ENCODE data around the gene LPP.

DNA sequence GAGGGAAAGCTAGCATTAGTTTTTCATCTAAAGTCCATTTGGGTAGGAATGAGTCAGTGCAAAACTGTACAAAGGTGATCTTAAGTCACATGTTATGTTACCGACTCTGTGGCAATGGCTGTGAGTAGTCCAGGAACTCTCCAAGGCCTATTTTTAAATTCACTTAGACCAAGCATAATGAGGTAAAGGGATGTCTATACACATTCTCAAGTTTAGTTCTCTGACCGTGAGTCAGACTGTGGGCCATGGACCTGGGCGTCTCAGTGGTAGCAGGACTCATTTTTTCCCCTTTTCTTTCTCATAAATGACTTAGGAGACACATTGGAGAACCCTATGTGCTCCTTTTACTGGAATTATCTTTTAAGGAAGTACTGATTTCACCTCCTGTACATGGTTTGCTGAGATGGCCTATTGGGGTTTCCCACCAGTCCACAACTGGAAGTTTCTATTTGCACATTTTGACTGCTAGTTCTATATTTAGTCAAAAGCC, 529.1 kb downstream of the LPP start:
- TF ChIP-seq, protein P1, sequence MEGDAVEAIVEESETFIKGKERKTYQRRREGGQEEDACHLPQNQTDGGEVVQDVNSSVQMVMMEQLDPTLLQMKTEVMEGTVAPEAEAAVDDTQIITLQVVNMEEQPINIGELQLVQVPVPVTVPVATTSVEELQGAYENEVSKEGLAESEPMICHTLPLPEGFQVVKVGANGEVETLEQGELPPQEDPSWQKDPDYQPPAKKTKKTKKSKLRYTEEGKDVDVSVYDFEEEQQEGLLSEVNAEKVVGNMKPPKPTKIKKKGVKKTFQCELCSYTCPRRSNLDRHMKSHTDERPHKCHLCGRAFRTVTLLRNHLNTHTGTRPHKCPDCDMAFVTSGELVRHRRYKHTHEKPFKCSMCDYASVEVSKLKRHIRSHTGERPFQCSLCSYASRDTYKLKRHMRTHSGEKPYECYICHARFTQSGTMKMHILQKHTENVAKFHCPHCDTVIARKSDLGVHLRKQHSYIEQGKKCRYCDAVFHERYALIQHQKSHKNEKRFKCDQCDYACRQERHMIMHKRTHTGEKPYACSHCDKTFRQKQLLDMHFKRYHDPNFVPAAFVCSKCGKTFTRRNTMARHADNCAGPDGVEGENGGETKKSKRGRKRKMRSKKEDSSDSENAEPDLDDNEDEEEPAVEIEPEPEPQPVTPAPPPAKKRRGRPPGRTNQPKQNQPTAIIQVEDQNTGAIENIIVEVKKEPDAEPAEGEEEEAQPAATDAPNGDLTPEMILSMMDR (IDR thresholded peaks at IDR 0.05; ENCODE audit: insufficient read depth, low read depth, low read length) = no peak
- no peak for TF ChIP-seq EZH2 (IDR thresholded peaks at IDR 0.05; ENCODE audit: insufficient read depth, low read length)
